Activated CD8-positive, alpha-beta T cell treated with anti-CD3 and anti-CD28 coated beads for 36 hours (primary cell): ENCODE measurements around the gene NAPG. TPM values are rescaled to one million over a fixed set of nuclear protein-coding genes. Genes with fewer than 3 reads are reported as not detected.

ENCODE experiments used
- ATAC-seq: fragments of 200-7000 bp; cut with Tn5 transposase; one replicate; pipeline ENCODE4 v1.10.0; 2021; ENCODE audit warnings: mild to moderate bottlenecking, moderate library complexity
- CTCF ChIA-PET: fragments of 350-600 bp; sonication (Branson Sonifier 250); formaldehyde crosslinking; loops from one replicate; lab custom pipeline; 2021; ENCODE audit warnings: antibody characterized with exemption; lab: Charles Lee
- POLR2A ChIA-PET: fragments of 350-600 bp; sonication (Branson Sonifier 250); formaldehyde crosslinking; loops from one replicate; lab custom pipeline; 2021; ENCODE audit warnings: antibody characterized with exemption; lab: Charles Lee
- DNase-seq: peaks from one replicate; pipeline ENCODE4 v3.0.0-alpha.2; 2020
- H3K27ac Mint-ChIP-seq: one replicate; pipeline ENCODE4 v1.8.0; 2021; ENCODE audit warnings: mild to moderate bottlenecking, mixed read lengths
- H3K27me3 Mint-ChIP-seq: one replicate; pipeline ENCODE4 v1.8.0; 2021; ENCODE audit warnings: mixed read lengths
- H3K36me3 Mint-ChIP-seq: one replicate; pipeline ENCODE4 v1.8.0; 2021; ENCODE audit warnings: low read depth, mixed read lengths
- H3K4me1 Mint-ChIP-seq: one replicate; pipeline ENCODE4 v1.8.0; 2021; ENCODE audit warnings: low read depth, mixed read lengths
- H3K4me3 Mint-ChIP-seq: one replicate; pipeline ENCODE4 v1.8.0; 2021; ENCODE audit warnings: mild to moderate bottlenecking, moderate library complexity, mixed read lengths
- H3K9me3 Mint-ChIP-seq: one replicate; pipeline ENCODE4 v1.8.0; 2021; ENCODE audit warnings: mixed read lengths
- CTCF ChIP-seq: fragments of 200-600 bp; IDR thresholded peaks from one replicate; pipeline ENCODE4 v1.8.0; 2022; ENCODE audit warnings: antibody characterized with exemption, mild to moderate bottlenecking
- intact Hi-C: fragments of 100-400 bp; cut with micrococcal nuclease; formaldehyde crosslinking; loops from one replicate; pipeline ENCODE4 v1.10.0; 2022
- total RNA-seq, 2 experiments: library from RNA; stranded (reverse); gene quantifications; one replicate each; pipeline ENCODE4 v1.2.3, GENCODE V29; 2021

Gene NAPG
- total RNA-seq, 2 experiments from 2014 or later = 27.5 to 29.7 TPM

- Mint-ChIP-seq H3K4me1 (peaks cover 21% of the 10 kb centered on the region), H3K36me3 (no peaks in the 10 kb centered on the region), H3K9me3 (no peaks in the 10 kb centered on the region), H3K27me3 (no peaks in the 10 kb centered on the region), H3K4me3 (no peak overlapping the region), H3K27ac (no peak overlapping the region)
- TF ChIP-seq CTCF = no peak
- ChIA-PET POLR2A (no interaction called here), CTCF (no interaction called here)
- ATAC-seq (no peak), DNase-seq (no peak)
- intact Hi-C loops = loop anchor here (5.0 kb wide), 1 partner anchor 49 kb away; no protein-coding TSS in a partner anchor
Measured at GRCh38 chr18:10486362-10486761, 39.5 kb upstream of the NAPG start.

GRCh38 chr18:10487154-10487553 is 38.7 kb upstream of the NAPG start:
- peaks cover 21% of the 10 kb centered on the region for H3K4me1 Mint-ChIP-seq
- ATAC-seq (no peak), DNase-seq (no peak)
- no peaks in the 10 kb centered on the region for H3K36me3 Mint-ChIP-seq
- ChIA-PET CTCF (no interaction called here), POLR2A (no interaction called here)
- intact Hi-C loops = loop anchor here (5.0 kb wide), 1 partner anchor 50 kb away; no protein-coding TSS in a partner anchor
- no peak overlapping the region for H3K27ac Mint-ChIP-seq
- no peak for TF ChIP-seq CTCF
- no peak overlapping the region for H3K4me3 Mint-ChIP-seq
- no peaks in the 10 kb centered on the region for H3K9me3 Mint-ChIP-seq
- no peaks in the 10 kb centered on the region for H3K27me3 Mint-ChIP-seq

GRCh38 chr18:10488017-10488416 is 37.8 kb upstream of the NAPG start:
- POLR2A ChIA-PET = no interaction called here
- no peak for DNase-seq

GRCh38 chr18:10490401-10491165 is 35.2 kb upstream of the NAPG start:
- intact Hi-C loops = no loop called here

More at GRCh38 chr18:10488017-10488416, 37.8 kb upstream of the NAPG start:
- ATAC-seq = no peak
- Mint-ChIP-seq H3K27me3 (no peaks in the 10 kb centered on the region), H3K4me1 (peaks cover 17% of the 10 kb centered on the region), H3K9me3 (no peaks in the 10 kb centered on the region), H3K36me3 (no peaks in the 10 kb centered on the region), H3K27ac (no peak overlapping the region), H3K4me3 (no peak overlapping the region)
- intact Hi-C loops = loop anchor here (5.0 kb wide), 1 partner anchor 51 kb away; no protein-coding TSS in a partner anchor
- CTCF ChIA-PET = interaction anchor here (0.6 kb wide), 1 partner anchor 92 kb away, joined by 3 read pairs; no protein-coding TSS in a partner anchor
- TF ChIP-seq CTCF = no peak

More at GRCh38 chr18:10490401-10491165, 35.2 kb upstream of the NAPG start:
- POLR2A ChIA-PET = interaction anchor here (1.0 kb wide), 1 partner anchor 9 kb away, joined by 3 read pairs; no protein-coding TSS in a partner anchor
- Mint-ChIP-seq H3K4me3 (no peak overlapping the region), H3K9me3 (no peaks in the 10 kb centered on the region), H3K36me3 (no peaks in the 10 kb centered on the region), H3K4me1 (peaks cover 9% of the 10 kb centered on the region), H3K27ac (peak overlapping the region; percentile 9), H3K27me3 (no peaks in the 10 kb centered on the region)
- CTCF ChIA-PET = interaction anchor here (0.6 to 2.5 kb wide), 13 partner anchors 10 to 1505 kb away, joined by 3 to 15 read pairs (median 3); no protein-coding TSS in a partner anchor
- peak; percentile 100 for ATAC-seq
- DNase-seq = peak; percentile 88
- TF ChIP-seq CTCF = peak; percentile 48
